GM21786 (cell line): Measurements from ENCODE around the gene PINLYP.

Experiments
- ATAC-seq: cut with Tn5 transposase; IDR thresholded peaks from one replicate; pipeline ENCODE4 v1.9.1; 2021; ENCODE audit not compliant: unreplicated experiment

PINLYP gene

DNA sequence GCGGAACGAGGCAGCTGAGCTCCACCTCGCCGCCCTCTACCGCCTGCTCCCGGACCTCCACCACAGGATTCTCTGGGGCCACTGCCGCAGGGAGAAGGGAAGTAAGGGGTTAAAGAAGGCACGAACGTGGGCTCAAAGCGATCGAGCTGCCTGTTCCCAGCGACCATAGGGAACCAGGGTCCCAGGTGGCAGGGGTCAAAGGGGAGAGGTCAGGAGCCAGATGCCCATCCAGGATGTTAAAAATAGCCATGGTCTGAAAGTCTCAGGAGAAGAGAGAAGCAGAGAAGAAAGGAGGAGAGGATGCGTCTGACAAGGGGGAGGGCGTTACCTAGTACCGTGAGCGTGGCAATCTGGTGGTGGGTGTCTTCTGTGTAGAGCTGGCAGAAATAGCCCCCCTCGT is 51.2 kb downstream of the PINLYP start:
- no peak for ATAC-seq

DNA sequence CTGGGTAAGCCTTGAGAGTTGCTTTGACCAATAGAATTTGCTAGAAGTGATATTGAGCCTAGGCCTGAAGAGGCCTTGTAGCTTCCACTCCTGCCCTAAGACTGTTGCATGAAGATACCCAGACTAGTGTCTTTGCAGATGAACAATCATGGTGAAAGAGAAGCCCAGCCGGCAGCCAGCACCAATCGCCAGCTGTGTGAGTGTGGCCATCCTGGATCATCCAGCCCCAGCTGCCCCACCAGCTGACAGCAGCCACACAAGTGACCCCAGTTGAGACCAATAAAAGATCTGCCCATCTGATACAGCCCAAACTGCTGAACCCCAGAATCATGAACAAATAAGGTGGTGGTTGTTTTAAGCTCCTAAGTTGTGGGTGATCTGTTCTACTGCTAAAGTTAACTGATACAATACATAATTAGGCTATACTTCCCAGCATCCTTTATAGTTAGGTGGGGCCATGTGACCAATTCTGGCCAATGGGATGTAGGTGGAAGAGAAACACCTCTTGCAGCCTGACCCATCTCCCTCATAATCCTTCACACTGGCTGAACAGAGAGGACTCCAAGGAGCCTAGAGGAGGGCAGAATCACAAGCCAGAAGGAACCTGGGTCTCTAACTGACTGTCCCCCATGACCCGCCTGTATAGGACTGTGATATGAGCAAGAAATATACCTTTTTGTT is 53.2 kb downstream of the PINLYP start:
- no peak for ATAC-seq

DNA sequence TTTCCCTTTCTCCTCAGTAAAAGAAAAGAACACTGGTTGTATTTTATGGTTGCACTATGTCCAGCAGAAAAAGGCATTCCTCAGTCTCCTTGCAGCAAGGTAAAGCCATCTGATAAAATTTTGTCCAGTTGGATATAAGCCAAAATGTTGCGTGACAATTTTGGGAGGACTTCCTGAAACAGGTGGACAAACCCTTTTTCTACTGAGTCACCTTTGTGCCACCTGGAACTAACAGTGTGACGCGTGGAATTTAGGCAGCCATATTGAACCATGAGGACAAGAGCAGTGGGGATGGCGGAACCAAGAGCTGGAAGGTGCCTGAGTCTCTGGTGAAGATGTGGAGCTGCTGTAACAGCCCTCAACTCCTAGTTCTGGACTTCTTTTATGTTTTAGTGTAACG is 55.9 kb downstream of the PINLYP start:
- no peak for ATAC-seq
